ENCODE data around the gene ELMOD3.
"Not testable (repeated sequence)": the region's sequence is repeated elsewhere in the genome, so short reads cannot be mapped to it uniquely, and the experiment has no call there.

Gene ELMOD3

GRCh38 chr2:85401464-85401805 lies 46.9 kb downstream of the ELMOD3 start:
- no peak for DNase-seq (ENCODE audit: low read depth in 2 of 2)

- no peak for DNase-seq (ENCODE audit: low read depth in 2 of 2)
Observed at GRCh38 chr2:85401844-85402243, 47.3 kb downstream of the ELMOD3 start.

GRCh38 chr2:85405201-85406059 lies 50.9 kb downstream of the ELMOD3 start:
- DNase-seq (ENCODE audit: low read depth in 2 of 2), result peak; percentile 45 to 48

- DNase-seq (ENCODE audit: low read depth in 2 of 2), result no peak
Observed at GRCh38 chr2:85409845-85410583, 55.4 kb downstream of the ELMOD3 start, which contains the start of gene CAPG. CAPG (minus strand) TSS chr2:85410366; CDS start chr2:85402145, 8,221 bp downstream.

GRCh38 chr2:85410584-85411404 lies 56.2 kb downstream of the ELMOD3 start:
- DNase-seq (ENCODE audit: low read depth in 2 of 2), result no peak

- DNase-seq (ENCODE audit: low read depth in 2 of 2), result no peak
Observed at GRCh38 chr2:85411405-85411748, 56.8 kb downstream of the ELMOD3 start.

- DNase-seq (ENCODE audit: low read depth in 2 of 2), result peak in 1 of 2 donors; percentile 45
Observed at GRCh38 chr2:85413592-85414420, 59.2 kb downstream of the ELMOD3 start.

- not testable (repeated sequence) for DNase-seq (ENCODE audit: low read depth in 2 of 2)
Observed at GRCh38 chr2:85414421-85414759, 59.8 kb downstream of the ELMOD3 start.

- DNase-seq (ENCODE audit: low read depth in 2 of 2), result no peak
Observed at GRCh38 chr2:85414761-85415553, 60.4 kb downstream of the ELMOD3 start.

- DNase-seq (ENCODE audit: low read depth in 2 of 2), result no peak
Observed at GRCh38 chr2:85415980-85416650, 61.5 kb downstream of the ELMOD3 start.

- DNase-seq (ENCODE audit: low read depth in 2 of 2), result peak; percentile 62
Observed at GRCh38 chr2:85418132-85419008, 63.8 kb downstream of the ELMOD3 start, which contains the start of gene SH2D6. SH2D6 (plus strand) TSS chr2:85418714; CDS start chr2:85429466, 10,752 bp downstream.

- no peak for DNase-seq (ENCODE audit: low read depth in 2 of 2)
Observed at GRCh38 chr2:85419009-85419675, 64.6 kb downstream of the ELMOD3 start.

GRCh38 chr2:85420536-85421259 lies 66.1 kb downstream of the ELMOD3 start:
- DNase-seq (ENCODE audit: low read depth in 2 of 2), result peak; percentile 67 to 76

GRCh38 chr2:85421260-85422071 lies 66.9 kb downstream of the ELMOD3 start:
- DNase-seq (ENCODE audit: low read depth in 2 of 2), result no peak

GRCh38 chr2:85422072-85422457 lies 67.5 kb downstream of the ELMOD3 start:
- DNase-seq (ENCODE audit: low read depth in 2 of 2), result no peak

- DNase-seq (ENCODE audit: low read depth in 2 of 2), result no peak
Observed at GRCh38 chr2:85423525-85423924, 69.0 kb downstream of the ELMOD3 start.

GRCh38 chr2:85425588-85425987 lies 71.0 kb downstream of the ELMOD3 start:
- DNase-seq (ENCODE audit: low read depth in 2 of 2), result no peak
